Testis (tissue), 3 donors: Measurements from ENCODE around the gene TJP1. TPM values are rescaled to one million over a fixed set of nuclear protein-coding genes. Genes with fewer than 3 reads are reported as not detected.
"Not testable (repeated sequence)": the region's sequence is repeated elsewhere in the genome, so short reads cannot be mapped to it uniquely, and the experiment has no call there.

Source experiments
- DNase-seq: peaks from one replicate; pipeline ENCODE4 v3.0.0-alpha.2; 2019
- H3K27ac ChIP-seq, 2 donors: fragments of 200-600 bp; sonication (generic); one replicate each; pipeline ENCODE4 v1.5.1; 2019
- H3K27me3 ChIP-seq: fragments of 200-600 bp; sonication (generic); one replicate; pipeline ENCODE4 v1.5.1; 2019
- H3K36me3 ChIP-seq: fragments of 200-600 bp; sonication (generic); one replicate; pipeline ENCODE4 v1.5.1; 2017; ENCODE audit warnings: low read depth; ENCODE audit errors: missing control alignments
- H3K4me1 ChIP-seq: fragments of 200-600 bp; sonication (generic); one replicate; pipeline ENCODE4 v1.5.1; 2019
- H3K4me3 ChIP-seq, 2 donors: fragments of 200-600 bp; sonication (generic); one replicate each; pipeline ENCODE4 v1.5.1; 2017 to 2019
- H3K9me3 ChIP-seq: fragments of 200-600 bp; sonication (generic); one replicate; pipeline ENCODE4 v1.5.1; 2017
- CTCF ChIP-seq, 3 experiments: fragments of 450-650 bp in 2 of 3; fragments of 200-600 bp in 1 of 3; sonication (generic) in 1 of 3; IDR thresholded peaks; one replicate each; pipeline ENCODE4 v1.5.1; 2016 to 2019; ENCODE audit warnings: antibody characterized with exemption in 3 of 3, mild to moderate bottlenecking in 2 of 3, moderate library complexity in 1 of 3
- POLR2A ChIP-seq: fragments of 450-650 bp; IDR thresholded peaks from one replicate; pipeline ENCODE4 v1.6.1; 2017; ENCODE audit warnings: antibody characterized with exemption, mild to moderate bottlenecking, moderate library complexity
- WGBS, 2 donors: methylation state at CpG; one replicate each; pipeline ENCODE4 v1.1.5; 2018; 5-methylcytosine and 5-hydroxymethylcytosine counted together
- intact Hi-C: fragments of 100-400 bp; cut with DNase I; formaldehyde crosslinking; loops from one replicate; pipeline ENCODE4 v1.15.1; 2023; ENCODE audit warnings: low total_unique reads
- polyA plus RNA-seq: library from polyadenylated mRNA; stranded (reverse); fragments of 350-450 nt; fragmentation: Illumina TruSeq; extraction: RNeasy Lipid Tissue Mini Kit (QIAGEN cat#74804); gene quantifications from one replicate; pipeline ENCODE4 v1.2.3, GENCODE V29; 2014; ENCODE audit warnings: low read depth, low replicate concordance; ENCODE audit not compliant: insufficient read depth
- total RNA-seq, 2 donors: library from RNA; depleted of rRNA; stranded (reverse); fragments of >200 nt; gene quantifications; one replicate each; pipeline ENCODE4 v1.2.3, GENCODE V29; 2016

Gene TJP1
- total and polyA plus RNA-seq, 3 donors from 2014 or later, result 102 to 315 (median 255) TPM

- Histone ChIP-seq H3K36me3 (no peaks in the 10 kb centered on the region), H3K4me3 (no peak overlapping the region), H3K9me3 (no peaks in the 10 kb centered on the region), H3K4me1 (no peaks in the 10 kb centered on the region), H3K27ac (no peak overlapping the region), H3K27me3 (no peaks in the 10 kb centered on the region)
- DNase-seq, result peak; percentile 8
- 86 to 91% methylated on average over 9 of the region's 9 CpGs for WGBS, 2 donors
- TF ChIP-seq CTCF (IDR thresholded peaks at IDR 0.05) (no peak), POLR2A (no peak)
- intact Hi-C loops, result no loop called here
These were observed 152.4 kb downstream of the TJP1 start for GRCh38 chr15:29669823-29670222.

- Histone ChIP-seq H3K4me1 (no peaks in the 10 kb centered on the region), H3K27ac (no peak overlapping the region), H3K9me3 (no peaks in the 10 kb centered on the region), H3K27me3 (no peaks in the 10 kb centered on the region), H3K36me3 (no peaks in the 10 kb centered on the region), H3K4me3 (no peak overlapping the region)
- TF ChIP-seq POLR2A (no peak), CTCF (IDR thresholded peaks at IDR 0.05) (peak; percentile 76 to 86 (median 81))
- intact Hi-C loops, result no loop called here
- WGBS, 2 donors, result 52 to 63% methylated on average over 15 of the region's 15 CpGs
- DNase-seq, result peak; percentile 90
These were observed 154.1 kb downstream of the TJP1 start for GRCh38 chr15:29668120-29668602.

GRCh38 chr15:29666241-29666640 is 156.0 kb downstream of the TJP1 start:
- H3K27me3 ChIP-seq, result no peaks in the 10 kb centered on the region
- no peak overlapping the region for H3K4me3 ChIP-seq
- 92 to 93% methylated on average over 3 of the region's 3 CpGs for WGBS, 2 donors
- no peak overlapping the region for H3K27ac ChIP-seq
- H3K4me1 ChIP-seq, result no peaks in the 10 kb centered on the region
- H3K9me3 ChIP-seq, result no peaks in the 10 kb centered on the region
- TF ChIP-seq CTCF (IDR thresholded peaks at IDR 0.05) (no peak), POLR2A (no peak)
- no peaks in the 10 kb centered on the region for H3K36me3 ChIP-seq
- intact Hi-C loops, result no loop called here
- no peak for DNase-seq

GRCh38 chr15:29665444-29666003 is 156.7 kb downstream of the TJP1 start:
- peak; percentile 10 for DNase-seq
- Histone ChIP-seq H3K9me3 (no peaks in the 10 kb centered on the region), H3K36me3 (no peaks in the 10 kb centered on the region), H3K27ac (no peak overlapping the region), H3K4me1 (no peaks in the 10 kb centered on the region), H3K27me3 (no peaks in the 10 kb centered on the region), H3K4me3 (no peak overlapping the region)
- TF ChIP-seq POLR2A (no peak), CTCF (IDR thresholded peaks at IDR 0.05) (no peak)
- intact Hi-C loops, result no loop called here
- WGBS, 2 donors, result 74 to 81% methylated on average over 13 of the region's 13 CpGs

- DNase-seq, result no peak
- Histone ChIP-seq H3K9me3 (no peaks in the 10 kb centered on the region), H3K27ac (no peak overlapping the region), H3K4me3 (no peak overlapping the region), H3K36me3 (no peaks in the 10 kb centered on the region), H3K27me3 (no peaks in the 10 kb centered on the region), H3K4me1 (no peaks in the 10 kb centered on the region)
- no peak for TF ChIP-seq CTCF (IDR thresholded peaks at IDR 0.05)
- TF ChIP-seq POLR2A, result no peak
- WGBS, 2 donors, result 87 to 92% methylated on average over 13 of the region's 13 CpGs
- intact Hi-C loops, result no loop called here
These were observed 157.9 kb downstream of the TJP1 start for GRCh38 chr15:29664406-29664805.

- peak overlapping the region in 1 of 2 donors; percentile 29 for H3K4me3 ChIP-seq
- H3K4me1 ChIP-seq, H3K27ac ChIP-seq, H3K36me3 ChIP-seq, intact Hi-C loops, H3K9me3 ChIP-seq, H3K27me3 ChIP-seq: not testable (repeated sequence)
- WGBS, 2 donors, result 85 to 87% methylated on average over 5 to 6 of the region's 6 CpGs
- peak; percentile 61 for DNase-seq
These were observed 164.8 kb downstream of the TJP1 start for GRCh38 chr15:29657476-29657817.
